Heart left ventricle (tissue), 16 donors: Measurements from ENCODE around the gene DPYSL3. TPM values are rescaled to one million over a fixed set of nuclear protein-coding genes. Genes with fewer than 3 reads are reported as not detected.

Source experiments
- ATAC-seq, 4 donors: fragments of 200-7000 bp; cut with Tn5 transposase; one replicate each; pipeline ENCODE4 v1.9.1; 2020 to 2022; ENCODE audit warnings: moderate library complexity in 4 of 4, mild to moderate bottlenecking in 3 of 4, moderate number of reproducible peaks in 1 of 4
- DNase-seq, 5 donors: peaks; one replicate each; pipeline ENCODE4 v3.0.0-alpha.2; 2020
- H3K27ac ChIP-seq, 12 donors: fragments of 200-600 bp; sonication (generic) in 4 of 12; one replicate each; pipeline versions ENCODE4 v1.5.0 to v1.8.0; 2016 to 2022; ENCODE audit warnings: mild to moderate bottlenecking in 2 of 12
- H3K27me3 ChIP-seq, 9 donors: fragments of 200-600 bp; sonication (generic) in 2 of 9; one replicate each; pipeline versions ENCODE4 v1.5.1 to v1.8.0; 2016 to 2022; ENCODE audit warnings: mild to moderate bottlenecking in 3 of 9
- H3K36me3 ChIP-seq, 9 donors: fragments of 200-600 bp; sonication (generic) in 2 of 9; one replicate each; pipeline versions ENCODE4 v1.5.0 to v1.8.0; 2018 to 2022; ENCODE audit warnings: mild to moderate bottlenecking in 2 of 9
- H3K4me1 ChIP-seq, 12 donors: fragments of 200-600 bp; sonication (generic) in 4 of 12; one replicate each; pipeline versions ENCODE4 v1.5.0 to v1.8.0; 2016 to 2022; ENCODE audit warnings: mild to moderate bottlenecking in 3 of 12
- H3K4me3 ChIP-seq, 12 donors: fragments of 200-600 bp; sonication (generic) in 4 of 12; one replicate each; pipeline versions ENCODE4 v1.5.0 to v1.8.0; 2017 to 2022; ENCODE audit warnings: mild to moderate bottlenecking in 9 of 12, moderate library complexity in 4 of 12
- H3K9me3 ChIP-seq, 12 donors: fragments of 200-600 bp; sonication (generic) in 4 of 12; one replicate each; pipeline versions ENCODE4 v1.5.0 to v1.8.0; 2016 to 2022; ENCODE audit warnings: mild to moderate bottlenecking in 1 of 12
- POLR2A ChIP-seq, 2 donors: fragments of 450-650 bp; IDR thresholded peaks; one replicate each; pipeline ENCODE4 v1.6.1; 2017; ENCODE audit warnings: antibody characterized with exemption in 2 of 2, mild to moderate bottlenecking in 2 of 2, moderate library complexity in 2 of 2
- WGBS, 4 donors: extraction: QIAGEN DNeasy Blood & Tissue Kit in 2 of 4; methylation state at CpG; one replicate each; pipeline versions ENCODE4 v1.1.5 to v1.1.7; 2013 to 2018; 5-methylcytosine and 5-hydroxymethylcytosine counted together
- intact Hi-C, 10 donors: fragments of 100-400 bp; cut with DNase I; formaldehyde crosslinking; loops; one replicate each; pipeline versions ENCODE4 v1.11.1 to v1.14.2; 2022
- polyA plus RNA-seq, 2 donors: library from polyadenylated mRNA; stranded (reverse); fragments of 200-250 nt; gene quantifications; one replicate each; pipeline ENCODE4 v1.2.3, GENCODE V29; 2013
- total RNA-seq, 9 donors: library from RNA; depleted of rRNA in 2 of 9; stranded (reverse); fragments of >200 nt in 2 of 9; fragmentation: NEBNext Ultra II Directional in 3 of 9; extraction: Animal tissue kit (Norgen Biotek cat#: 25700) in 3 of 9; gene quantifications; one replicate each; pipeline versions ENCODE4 v1.1.0 to v1.2.4, GENCODE V29; 2016 to 2023
- TF ChIP-seq, protein P1 (sequence below), 12 donors: fragments of 200-600 bp; sonication (generic) in 4 of 12; IDR thresholded peaks; one replicate each; pipeline versions ENCODE4 v1.5.0 to v1.8.0; 2018 to 2022; ENCODE audit warnings: antibody characterized with exemption in 12 of 12, mild to moderate bottlenecking in 5 of 12
- donor health status: ischemic (EF 13 %, LVEDD 7.1; RV severe dilation, severe dysfunction).
- donor health status: healthy with polysubstance abuse.
- donor health status: DM: no; HTN: yes; CAD: no.
- donor health status: DM: no; HTN: no; CAD: no.
- donor health status: ischemic (EF 25% LVEDD 6.9; RV normal size, moderate dysfunction).
- donor health status: ischemic (EF 25% LVEDD 5.7; RV mildly dilated, moderate dysfunction).
- donor health status: healthy.
- donor health status: DM: yes; HTN: yes; CAD: no.
- donor health status: ischemic (EF 35%, LVEDD 5.7; RV mildly dilated, moderate dysfunction).
- donor health status: nonischemic (EF 11% LVEDD 7.7; RV severe dilation, severe dysfunction).
- donor health status: DM: yes; HTN: yes; CAD: no.
- donor health status: PGD.
- donor health status: ischemic (EF 29% LVEDD 5.4; RV normal size, mild dysfunction).
- donor health status: nonischemic (EF 23%, LVEDD 6.1; RV moderate dilation, normal function).

The DPYSL3 gene
- total and polyA plus RNA-seq, 11 donors = 7.9 to 54.7 (median 20.6) TPM

- ATAC-seq (no peak), DNase-seq (no peak)
- Histone ChIP-seq H3K27ac (peak overlapping the region; percentile 7 to 87 (median 72)), H3K9me3 (peaks cover 0 to 4% (median 0%) of the 10 kb centered on the region in 12 donors), H3K4me3 (peak overlapping the region in 2 of 12 donors; percentile 3 to 4), H3K27me3 (no peaks in the 10 kb centered on the region), H3K36me3 (no peaks in the 10 kb centered on the region), H3K4me1 (peaks cover 0 to 88% (median 43%) of the 10 kb centered on the region in 12 donors)
- intact Hi-C loops = no loop called here
- WGBS, 4 donors = 49 to 56% (median 52%) methylated on average over 7 of the region's 7 CpGs
- TF ChIP-seq, protein P1, sequence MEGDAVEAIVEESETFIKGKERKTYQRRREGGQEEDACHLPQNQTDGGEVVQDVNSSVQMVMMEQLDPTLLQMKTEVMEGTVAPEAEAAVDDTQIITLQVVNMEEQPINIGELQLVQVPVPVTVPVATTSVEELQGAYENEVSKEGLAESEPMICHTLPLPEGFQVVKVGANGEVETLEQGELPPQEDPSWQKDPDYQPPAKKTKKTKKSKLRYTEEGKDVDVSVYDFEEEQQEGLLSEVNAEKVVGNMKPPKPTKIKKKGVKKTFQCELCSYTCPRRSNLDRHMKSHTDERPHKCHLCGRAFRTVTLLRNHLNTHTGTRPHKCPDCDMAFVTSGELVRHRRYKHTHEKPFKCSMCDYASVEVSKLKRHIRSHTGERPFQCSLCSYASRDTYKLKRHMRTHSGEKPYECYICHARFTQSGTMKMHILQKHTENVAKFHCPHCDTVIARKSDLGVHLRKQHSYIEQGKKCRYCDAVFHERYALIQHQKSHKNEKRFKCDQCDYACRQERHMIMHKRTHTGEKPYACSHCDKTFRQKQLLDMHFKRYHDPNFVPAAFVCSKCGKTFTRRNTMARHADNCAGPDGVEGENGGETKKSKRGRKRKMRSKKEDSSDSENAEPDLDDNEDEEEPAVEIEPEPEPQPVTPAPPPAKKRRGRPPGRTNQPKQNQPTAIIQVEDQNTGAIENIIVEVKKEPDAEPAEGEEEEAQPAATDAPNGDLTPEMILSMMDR (IDR thresholded peaks at IDR 0.05) = no peak
- no peak for TF ChIP-seq POLR2A (IDR thresholded peaks at IDR 0.05)
Measured at GRCh38 chr5:147482706-147483180, 27.1 kb downstream of the DPYSL3 start.

GRCh38 chr5:147481874-147482705 is 27.8 kb downstream of the DPYSL3 start:
- Histone ChIP-seq H3K27ac (peak overlapping the region; percentile 7 to 87 (median 72)), H3K36me3 (no peaks in the 10 kb centered on the region), H3K4me1 (peaks cover 0 to 82% (median 41%) of the 10 kb centered on the region in 12 donors), H3K27me3 (no peaks in the 10 kb centered on the region), H3K9me3 (peaks cover 0 to 4% (median 0%) of the 10 kb centered on the region in 12 donors), H3K4me3 (peak overlapping the region in 2 of 12 donors; percentile 3 to 4)
- TF ChIP-seq, protein P1 (IDR thresholded peaks at IDR 0.05) = no peak
- no peak for TF ChIP-seq POLR2A (IDR thresholded peaks at IDR 0.05)
- no peak for DNase-seq
- 55 to 73% (median 63%) methylated on average over 3 of the region's 3 CpGs for WGBS, 4 donors
- ATAC-seq = peak in 3 of 4 donors; percentile 19 to 43 (median 26)
- intact Hi-C loops = no loop called here

DNA sequence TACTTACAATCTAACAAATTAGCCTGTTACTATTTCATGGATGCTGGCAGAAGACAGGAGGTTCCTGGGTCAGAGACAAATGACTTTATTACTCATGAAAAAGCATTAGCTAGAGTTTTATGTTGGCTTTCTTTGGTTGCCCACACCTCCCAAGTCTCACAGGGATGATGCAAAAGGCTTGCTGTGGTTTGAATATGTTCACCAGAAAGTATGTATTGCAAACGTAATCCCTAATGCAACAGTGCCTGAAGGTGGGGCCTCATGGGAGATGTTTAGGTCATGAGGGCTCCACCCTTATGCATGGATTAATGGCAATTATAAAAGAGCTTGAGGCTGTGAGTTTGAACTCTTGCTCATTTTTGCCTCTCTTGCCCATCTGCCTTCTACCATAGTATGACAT is 28.5 kb downstream of the DPYSL3 start:
- no peak for ATAC-seq
- no peak for TF ChIP-seq POLR2A (IDR thresholded peaks at IDR 0.05)
- TF ChIP-seq, protein P1 (IDR thresholded peaks at IDR 0.05) = no peak
- H3K4me1 ChIP-seq = peaks cover 0 to 74% (median 38%) of the 10 kb centered on the region in 12 donors

GRCh38 chr5:147479949-147480348 is 29.9 kb downstream of the DPYSL3 start:
- ATAC-seq (no peak), DNase-seq (no peak)
- Histone ChIP-seq H3K36me3 (no peaks in the 10 kb centered on the region), H3K27me3 (no peaks in the 10 kb centered on the region), H3K27ac (peak overlapping the region in 10 of 12 donors; percentile 1 to 87 (median 31)), H3K4me3 (no peak overlapping the region), H3K9me3 (peaks cover 0 to 4% (median 0%) of the 10 kb centered on the region in 12 donors), H3K4me1 (peaks cover 0 to 60% (median 28%) of the 10 kb centered on the region in 12 donors)
- intact Hi-C loops = no loop called here
- TF ChIP-seq, protein P1 (IDR thresholded peaks at IDR 0.05) = no peak
- TF ChIP-seq POLR2A (IDR thresholded peaks at IDR 0.05) = no peak
- WGBS, 4 donors = 55 to 68% (median 64%) methylated on average over 6 of the region's 6 CpGs

More for the DNA sequence above, 28.5 kb downstream of the DPYSL3 start:
- H3K4me3 ChIP-seq = no peak overlapping the region
- H3K36me3 ChIP-seq = no peaks in the 10 kb centered on the region
- H3K27ac ChIP-seq = peak overlapping the region in 9 of 12 donors; percentile 54 to 87 (median 77)
- H3K27me3 ChIP-seq = no peaks in the 10 kb centered on the region
- intact Hi-C loops = no loop called here
- DNase-seq = no peak
- H3K9me3 ChIP-seq = peaks cover 0 to 4% (median 0%) of the 10 kb centered on the region in 12 donors
- WGBS, 4 donors = 60 to 89% (median 86%) methylated on average over 1 of the region's 1 CpG
